Activated CD4-positive, alpha-beta T cell treated with anti-CD3 and anti-CD28 coated beads, Interleukin-2, amount 10 ng/mL, durations not matched to agents 24 days and 14 days (primary cell): ENCODE measurements around the gene ZFYVE9. TPM values are rescaled to one million over a fixed set of nuclear protein-coding genes. Genes with fewer than 3 reads are reported as not detected.

Experiments
- DNase-seq: peaks from one replicate; pipeline ENCODE4 v3.0.0; 2022
- H3K27ac Mint-ChIP-seq: one replicate; pipeline ENCODE4 v1.8.0; 2022; ENCODE audit warnings: mild to moderate bottlenecking, mixed read lengths
- H3K27me3 Mint-ChIP-seq: one replicate; pipeline ENCODE4 v1.8.0; 2022; ENCODE audit warnings: mixed read lengths
- H3K36me3 Mint-ChIP-seq: one replicate; pipeline ENCODE4 v1.8.0; 2022; ENCODE audit warnings: low read depth, mild to moderate bottlenecking, mixed read lengths
- H3K4me1 Mint-ChIP-seq: one replicate; pipeline ENCODE4 v1.8.0; 2021; ENCODE audit warnings: mixed read lengths
- H3K4me3 Mint-ChIP-seq: one replicate; pipeline ENCODE4 v1.8.0; 2022; ENCODE audit warnings: mild to moderate bottlenecking, moderate library complexity, mixed read lengths
- H3K9me3 Mint-ChIP-seq: one replicate; pipeline ENCODE4 v1.8.0; 2021; ENCODE audit warnings: mixed read lengths
- intact Hi-C: fragments of 100-400 bp; cut with micrococcal nuclease; formaldehyde crosslinking; loops from one replicate; pipeline ENCODE4 v1.15.1; 2023
- total RNA-seq: library from RNA; stranded (reverse); gene quantifications from 2 replicates; pipeline ENCODE4 v1.2.3, GENCODE V29; 2022

Gene ZFYVE9
- total RNA-seq, 1 donor from 2014 or later: 3.9 TPM

GRCh38 chr1:52328615-52329014, 186.7 kb downstream of the ZFYVE9 start:
- Mint-ChIP-seq H3K27ac (no peak overlapping the region), H3K9me3 (no peaks in the 10 kb centered on the region), H3K27me3 (no peaks in the 10 kb centered on the region), H3K4me3 (no peak overlapping the region), H3K36me3 (no peaks in the 10 kb centered on the region), H3K4me1 (peaks cover 10% of the 10 kb centered on the region)
- intact Hi-C loops: no loop called here
- no peak for DNase-seq

- Mint-ChIP-seq H3K9me3 (no peaks in the 10 kb centered on the region), H3K27ac (no peak overlapping the region), H3K4me3 (no peak overlapping the region), H3K36me3 (no peaks in the 10 kb centered on the region), H3K27me3 (no peaks in the 10 kb centered on the region), H3K4me1 (peaks cover 10% of the 10 kb centered on the region)
- intact Hi-C loops: no loop called here
- no peak for DNase-seq
Measured at GRCh38 chr1:52332411-52332810, 190.5 kb downstream of the ZFYVE9 start.

- DNase-seq: no peak
- H3K27me3 Mint-ChIP-seq: no peaks in the 10 kb centered on the region
- intact Hi-C loops: no loop called here
- H3K4me3 Mint-ChIP-seq: no peak overlapping the region
- peaks cover 6% of the 10 kb centered on the region for H3K4me1 Mint-ChIP-seq
- H3K9me3 Mint-ChIP-seq: no peaks in the 10 kb centered on the region
- H3K27ac Mint-ChIP-seq: no peak overlapping the region
- H3K36me3 Mint-ChIP-seq: no peaks in the 10 kb centered on the region
Measured at GRCh38 chr1:52334906-52335528, 193.1 kb downstream of the ZFYVE9 start.

- Mint-ChIP-seq H3K27ac (no peak overlapping the region), H3K9me3 (no peaks in the 10 kb centered on the region), H3K27me3 (no peaks in the 10 kb centered on the region), H3K36me3 (no peaks in the 10 kb centered on the region), H3K4me3 (no peak overlapping the region), H3K4me1 (no peaks in the 10 kb centered on the region)
- no peak for DNase-seq
- intact Hi-C loops: no loop called here
Measured at GRCh38 chr1:52337439-52337838, 195.6 kb downstream of the ZFYVE9 start.

- no peaks in the 10 kb centered on the region for H3K36me3 Mint-ChIP-seq
- H3K27ac Mint-ChIP-seq: no peak overlapping the region
- no peak overlapping the region for H3K4me3 Mint-ChIP-seq
- no peaks in the 10 kb centered on the region for H3K4me1 Mint-ChIP-seq
- H3K27me3 Mint-ChIP-seq: no peaks in the 10 kb centered on the region
- DNase-seq: no peak
- no peaks in the 10 kb centered on the region for H3K9me3 Mint-ChIP-seq
- intact Hi-C loops: no loop called here
Measured at GRCh38 chr1:52341655-52342260, 199.9 kb downstream of the ZFYVE9 start.

- Mint-ChIP-seq H3K4me1 (no peaks in the 10 kb centered on the region), H3K27me3 (no peaks in the 10 kb centered on the region), H3K36me3 (no peaks in the 10 kb centered on the region), H3K9me3 (no peaks in the 10 kb centered on the region), H3K4me3 (no peak overlapping the region), H3K27ac (no peak overlapping the region)
- intact Hi-C loops: no loop called here
- no peak for DNase-seq
Measured at GRCh38 chr1:52343979-52344378, 202.1 kb downstream of the ZFYVE9 start.

GRCh38 chr1:52345252-52345651, 203.4 kb downstream of the ZFYVE9 start:
- Mint-ChIP-seq H3K36me3 (no peaks in the 10 kb centered on the region), H3K27ac (no peak overlapping the region), H3K27me3 (no peaks in the 10 kb centered on the region), H3K4me1 (no peaks in the 10 kb centered on the region), H3K4me3 (no peak overlapping the region), H3K9me3 (no peaks in the 10 kb centered on the region)
- intact Hi-C loops: no loop called here
- no peak for DNase-seq

- Mint-ChIP-seq H3K4me1 (no peaks in the 10 kb centered on the region), H3K27ac (no peak overlapping the region), H3K9me3 (no peaks in the 10 kb centered on the region), H3K4me3 (no peak overlapping the region), H3K27me3 (no peaks in the 10 kb centered on the region), H3K36me3 (peaks cover 2% of the 10 kb centered on the region)
- no peak for DNase-seq
- intact Hi-C loops: no loop called here
Measured at GRCh38 chr1:52346653-52347052, 204.8 kb downstream of the ZFYVE9 start.

- no peak overlapping the region for H3K27ac Mint-ChIP-seq
- H3K27me3 Mint-ChIP-seq: no peaks in the 10 kb centered on the region
- H3K9me3 Mint-ChIP-seq: no peaks in the 10 kb centered on the region
Measured at GRCh38 chr1:52348704-52349300, 206.9 kb downstream of the ZFYVE9 start.

GRCh38 chr1:52352690-52353089, 210.8 kb downstream of the ZFYVE9 start:
- no peaks in the 10 kb centered on the region for H3K9me3 Mint-ChIP-seq
- no peak overlapping the region for H3K27ac Mint-ChIP-seq
- no peak overlapping the region for H3K4me3 Mint-ChIP-seq
- DNase-seq: no peak
- H3K4me1 Mint-ChIP-seq: no peaks in the 10 kb centered on the region
- peaks cover 53% of the 10 kb centered on the region for H3K36me3 Mint-ChIP-seq
- H3K27me3 Mint-ChIP-seq: no peaks in the 10 kb centered on the region
- intact Hi-C loops: no loop called here

More at GRCh38 chr1:52348704-52349300, 206.9 kb downstream of the ZFYVE9 start:
- intact Hi-C loops: no loop called here
- DNase-seq: no peak
- Mint-ChIP-seq H3K4me1 (no peaks in the 10 kb centered on the region), H3K4me3 (no peak overlapping the region), H3K36me3 (peaks cover 16% of the 10 kb centered on the region)

GRCh38 chr1:52355436-52355835, 213.5 kb downstream of the ZFYVE9 start:
- no peaks in the 10 kb centered on the region for H3K27me3 Mint-ChIP-seq
- peaks cover 75% of the 10 kb centered on the region for H3K36me3 Mint-ChIP-seq
- no peak overlapping the region for H3K27ac Mint-ChIP-seq
- intact Hi-C loops: no loop called here
- no peak overlapping the region for H3K4me3 Mint-ChIP-seq
- H3K4me1 Mint-ChIP-seq: no peaks in the 10 kb centered on the region
- H3K9me3 Mint-ChIP-seq: no peaks in the 10 kb centered on the region
- no peak for DNase-seq

- no peak overlapping the region for H3K27ac Mint-ChIP-seq
- DNase-seq: no peak
- no peaks in the 10 kb centered on the region for H3K4me1 Mint-ChIP-seq
- intact Hi-C loops: no loop called here
- no peaks in the 10 kb centered on the region for H3K27me3 Mint-ChIP-seq
- H3K4me3 Mint-ChIP-seq: no peak overlapping the region
- no peaks in the 10 kb centered on the region for H3K9me3 Mint-ChIP-seq
- H3K36me3 Mint-ChIP-seq: peaks cover 79% of the 10 kb centered on the region
Measured at GRCh38 chr1:52355847-52356505, 214.1 kb downstream of the ZFYVE9 start.

GRCh38 chr1:52356818-52357355, 215.0 kb downstream of the ZFYVE9 start:
- H3K4me3 Mint-ChIP-seq: no peak overlapping the region
- H3K4me1 Mint-ChIP-seq: no peaks in the 10 kb centered on the region
- intact Hi-C loops: no loop called here
- DNase-seq: no peak
- H3K27ac Mint-ChIP-seq: no peak overlapping the region
- no peaks in the 10 kb centered on the region for H3K9me3 Mint-ChIP-seq
- peaks cover 87% of the 10 kb centered on the region for H3K36me3 Mint-ChIP-seq
- H3K27me3 Mint-ChIP-seq: no peaks in the 10 kb centered on the region

- Mint-ChIP-seq H3K36me3 (peaks cover 87% of the 10 kb centered on the region), H3K27ac (no peak overlapping the region), H3K9me3 (no peaks in the 10 kb centered on the region), H3K4me3 (no peak overlapping the region), H3K4me1 (peaks cover under 1% of the 10 kb centered on the region), H3K27me3 (no peaks in the 10 kb centered on the region)
- no peak for DNase-seq
- intact Hi-C loops: no loop called here
Measured at GRCh38 chr1:52357397-52357796, 215.5 kb downstream of the ZFYVE9 start.
